ENCODE measurements around the gene OSTM1.

- TF ChIP-seq EZH2 (IDR thresholded peaks at IDR 0.05; ENCODE audit: borderline replicate concordance, insufficient read depth, low read depth, low read length, poor library complexity, severe bottlenecking): no peak
- TF ChIP-seq CTCF (IDR thresholded peaks at IDR 0.05): no peak
These were observed 75.2 kb downstream of the OSTM1 start for GRCh38 chr6:107999341-107999740.

Measured in B cell (primary cell).